Measurements from ENCODE around the gene PDLIM7.
"Not testable (repeated sequence)": the region's sequence is repeated elsewhere in the genome, so short reads cannot be mapped to it uniquely, and the experiment has no call there.

The PDLIM7 gene, protein sequence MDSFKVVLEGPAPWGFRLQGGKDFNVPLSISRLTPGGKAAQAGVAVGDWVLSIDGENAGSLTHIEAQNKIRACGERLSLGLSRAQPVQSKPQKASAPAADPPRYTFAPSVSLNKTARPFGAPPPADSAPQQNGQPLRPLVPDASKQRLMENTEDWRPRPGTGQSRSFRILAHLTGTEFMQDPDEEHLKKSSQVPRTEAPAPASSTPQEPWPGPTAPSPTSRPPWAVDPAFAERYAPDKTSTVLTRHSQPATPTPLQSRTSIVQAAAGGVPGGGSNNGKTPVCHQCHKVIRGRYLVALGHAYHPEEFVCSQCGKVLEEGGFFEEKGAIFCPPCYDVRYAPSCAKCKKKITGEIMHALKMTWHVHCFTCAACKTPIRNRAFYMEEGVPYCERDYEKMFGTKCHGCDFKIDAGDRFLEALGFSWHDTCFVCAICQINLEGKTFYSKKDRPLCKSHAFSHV

DNA sequence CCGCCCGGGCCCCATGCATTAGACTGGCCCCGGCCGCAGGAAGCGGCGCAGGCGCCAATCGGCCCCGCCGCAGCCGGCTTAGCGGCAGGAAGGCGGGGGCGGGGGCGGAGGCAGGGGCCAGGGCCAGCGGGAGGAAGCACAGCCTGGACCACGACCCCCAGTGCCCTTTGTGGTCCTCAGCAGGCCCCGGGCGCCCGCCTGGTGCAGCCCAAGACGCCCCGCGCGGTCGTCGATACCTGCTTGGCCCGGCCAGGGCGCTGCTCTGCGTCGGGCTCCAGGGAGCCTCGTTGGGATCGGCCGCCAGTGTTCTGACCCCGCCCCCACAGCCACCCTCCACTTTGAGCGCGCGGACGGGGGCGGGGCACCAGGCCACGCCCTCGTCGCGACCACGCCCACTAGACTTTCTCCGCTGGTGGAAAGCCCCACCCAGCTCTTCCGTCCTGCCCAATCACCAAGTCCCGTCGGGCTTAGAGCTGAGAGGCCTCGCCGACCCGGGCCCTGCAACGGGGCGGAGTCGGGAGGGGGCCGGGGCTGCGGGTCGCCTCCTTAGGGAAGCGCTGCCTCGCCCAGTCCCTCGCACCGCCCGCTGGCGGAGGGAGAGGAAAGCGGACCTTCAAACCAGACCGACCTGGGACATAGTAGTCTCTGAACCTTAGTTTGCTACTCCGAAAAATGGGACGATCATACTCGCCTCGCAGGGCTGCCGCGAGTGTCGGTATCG is at the start of gene PDLIM7:
Gene PDLIM7, minus strand, starts transcription at position 313 of the 721 bp plus-strand sequence. CDS start 1,092 bp downstream, outside the sequence.
- DNase-seq (ENCODE audit: low read depth) = peak; percentile 91

DNA sequence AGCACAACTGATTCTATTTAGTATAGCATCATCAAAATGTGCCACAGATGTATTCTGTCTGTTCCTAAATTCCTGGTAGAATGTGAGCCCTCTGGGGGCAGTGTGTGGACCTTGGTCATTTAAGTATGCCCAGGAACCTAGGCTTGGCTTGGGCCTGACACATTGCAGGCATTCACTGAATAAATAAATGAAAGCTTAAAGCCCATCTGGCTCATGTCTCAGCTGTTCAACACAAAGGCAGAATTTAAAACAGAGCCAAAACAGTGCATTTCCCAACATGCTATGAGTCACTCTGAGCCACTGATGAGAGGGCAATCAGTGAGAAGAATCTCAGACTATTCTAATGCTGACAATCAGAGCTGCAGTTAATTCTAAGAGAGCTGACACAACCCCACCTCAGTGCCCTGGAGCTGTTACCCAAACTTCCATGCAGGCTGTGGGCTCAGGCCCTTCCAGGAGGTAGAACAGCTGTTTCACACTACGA is 48.9 kb upstream of the PDLIM7 start:
- DNase-seq (ENCODE audit: low read depth) = peak; percentile 93

DNA sequence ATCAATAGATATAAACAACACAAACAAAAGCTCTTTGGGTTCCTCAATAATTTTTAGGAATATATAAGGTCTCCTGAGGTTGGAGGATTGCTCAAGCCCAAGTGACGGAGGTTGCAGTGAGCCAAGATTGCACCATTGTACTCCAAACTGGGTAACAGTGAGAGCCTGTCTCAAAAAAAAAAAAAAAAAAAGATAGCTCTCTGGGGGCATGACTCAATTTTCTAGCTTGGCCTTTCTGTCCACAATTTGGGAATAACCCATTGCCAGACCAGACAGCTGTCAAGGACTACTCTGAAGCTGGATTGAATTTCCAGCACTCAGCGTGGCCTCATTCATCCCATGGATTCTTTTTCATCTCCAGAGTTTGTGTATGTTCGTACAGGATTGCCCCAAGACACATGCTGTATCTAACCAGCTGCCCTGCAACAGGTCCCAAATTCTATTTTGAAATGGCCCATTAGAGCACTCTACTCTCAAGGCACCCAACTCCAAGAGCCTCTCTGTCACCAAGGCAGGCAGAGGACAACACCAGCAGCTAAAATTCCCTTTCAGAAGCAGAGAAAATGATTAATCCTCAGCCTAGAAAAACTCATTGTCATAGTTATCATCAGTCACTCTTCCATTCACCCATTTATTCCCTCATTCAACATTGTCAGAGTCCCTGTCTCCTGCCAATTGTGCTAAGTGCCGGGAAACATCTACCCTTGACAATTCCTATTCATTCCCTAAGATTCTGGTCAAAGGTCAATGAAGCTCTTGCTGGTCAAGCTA is 48.3 kb upstream of the PDLIM7 start:
- peak; percentile 64 for DNase-seq (ENCODE audit: low read depth)

DNA sequence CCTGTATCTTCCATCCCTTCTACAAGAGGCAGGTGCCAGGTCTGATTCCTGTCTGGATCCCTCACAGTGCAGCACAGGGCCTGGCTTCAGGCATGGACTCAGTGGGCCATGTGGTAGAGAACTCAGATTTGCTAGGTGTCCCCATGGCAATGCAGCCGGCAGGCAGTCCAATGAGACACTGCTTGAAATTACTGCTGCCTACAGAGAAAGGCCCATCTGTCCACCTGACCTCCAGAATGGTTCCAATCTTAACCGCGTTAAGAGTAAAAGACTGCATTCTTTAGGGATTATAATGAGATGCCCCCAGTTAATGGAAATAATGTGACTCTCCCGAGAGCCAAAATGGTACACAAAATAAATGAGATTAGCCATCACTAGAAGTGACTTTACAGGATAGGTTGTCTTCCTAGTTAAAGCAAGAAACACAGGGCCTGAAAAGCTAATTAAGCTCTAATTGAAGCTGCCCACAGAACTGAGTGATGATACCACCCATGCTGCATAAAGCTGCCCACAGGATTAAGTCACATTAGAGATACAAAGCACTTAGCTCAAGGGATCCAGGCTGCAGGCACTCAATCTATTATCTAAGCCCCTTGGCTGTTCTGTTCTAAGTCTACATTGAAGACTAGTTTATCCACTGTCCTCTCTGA is 45.5 kb upstream of the PDLIM7 start:
- no peak for DNase-seq (ENCODE audit: low read depth)

DNA sequence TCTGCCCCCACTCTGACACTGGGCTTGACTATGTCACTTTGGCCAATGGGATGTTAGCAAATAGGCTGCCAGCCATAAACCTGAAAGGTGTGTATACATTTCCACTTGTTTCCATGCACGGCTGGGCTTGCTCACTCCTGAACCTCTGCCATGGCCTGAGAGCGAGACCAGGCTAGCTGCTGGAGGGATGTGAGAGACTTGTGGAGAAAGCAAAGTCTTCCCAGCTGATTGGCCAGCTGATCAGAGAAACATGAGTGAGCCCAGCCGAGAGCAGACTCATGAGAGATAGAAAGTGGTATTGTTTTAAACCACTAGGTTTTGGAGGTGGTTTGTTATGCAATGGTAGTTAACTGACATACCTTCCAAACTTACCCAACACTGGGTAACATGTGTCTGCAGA is 43.0 kb upstream of the PDLIM7 start:
- DNase-seq (ENCODE audit: low read depth) = no peak

DNA sequence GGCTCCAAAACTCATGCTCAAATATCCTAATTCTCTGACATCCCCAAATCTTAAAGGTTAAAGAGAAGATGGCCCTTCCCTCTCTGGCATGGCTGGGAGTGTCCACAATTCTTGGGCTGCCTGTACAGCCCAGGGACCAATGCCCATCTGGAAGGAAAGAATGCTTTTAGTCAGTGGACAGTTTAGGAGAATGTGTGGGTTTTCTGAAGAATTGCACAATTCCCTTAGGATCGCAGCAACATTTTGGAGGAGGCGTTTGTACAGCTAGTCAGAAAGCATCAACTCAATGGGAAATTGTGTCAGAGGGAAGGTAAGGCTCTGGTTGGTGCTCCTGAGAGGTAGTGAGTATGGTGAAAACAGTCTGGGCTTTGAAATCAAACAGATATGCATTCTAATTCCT is 42.0 kb upstream of the PDLIM7 start:
- DNase-seq (ENCODE audit: low read depth) = no peak

DNA sequence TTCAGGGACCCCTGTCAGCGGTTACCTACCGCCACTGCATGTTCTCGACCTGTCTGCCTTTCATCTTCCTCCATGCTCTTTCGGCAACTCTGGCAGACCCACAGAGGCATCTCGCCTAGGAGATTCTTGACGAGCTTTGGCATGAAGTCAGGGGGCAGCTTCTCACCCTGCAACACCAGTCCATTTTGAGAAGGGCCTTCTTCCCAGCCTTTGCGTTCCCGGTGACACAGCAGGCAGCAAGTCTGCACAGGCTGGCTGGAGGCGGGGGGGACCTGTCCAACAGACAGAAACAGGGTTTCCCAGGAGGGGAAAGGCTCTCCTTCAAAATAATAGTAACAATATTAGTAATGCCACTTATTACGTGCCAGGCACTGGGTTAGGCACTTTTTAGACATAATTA is 41.5 kb upstream of the PDLIM7 start:
- DNase-seq (ENCODE audit: low read depth) = no peak

DNA sequence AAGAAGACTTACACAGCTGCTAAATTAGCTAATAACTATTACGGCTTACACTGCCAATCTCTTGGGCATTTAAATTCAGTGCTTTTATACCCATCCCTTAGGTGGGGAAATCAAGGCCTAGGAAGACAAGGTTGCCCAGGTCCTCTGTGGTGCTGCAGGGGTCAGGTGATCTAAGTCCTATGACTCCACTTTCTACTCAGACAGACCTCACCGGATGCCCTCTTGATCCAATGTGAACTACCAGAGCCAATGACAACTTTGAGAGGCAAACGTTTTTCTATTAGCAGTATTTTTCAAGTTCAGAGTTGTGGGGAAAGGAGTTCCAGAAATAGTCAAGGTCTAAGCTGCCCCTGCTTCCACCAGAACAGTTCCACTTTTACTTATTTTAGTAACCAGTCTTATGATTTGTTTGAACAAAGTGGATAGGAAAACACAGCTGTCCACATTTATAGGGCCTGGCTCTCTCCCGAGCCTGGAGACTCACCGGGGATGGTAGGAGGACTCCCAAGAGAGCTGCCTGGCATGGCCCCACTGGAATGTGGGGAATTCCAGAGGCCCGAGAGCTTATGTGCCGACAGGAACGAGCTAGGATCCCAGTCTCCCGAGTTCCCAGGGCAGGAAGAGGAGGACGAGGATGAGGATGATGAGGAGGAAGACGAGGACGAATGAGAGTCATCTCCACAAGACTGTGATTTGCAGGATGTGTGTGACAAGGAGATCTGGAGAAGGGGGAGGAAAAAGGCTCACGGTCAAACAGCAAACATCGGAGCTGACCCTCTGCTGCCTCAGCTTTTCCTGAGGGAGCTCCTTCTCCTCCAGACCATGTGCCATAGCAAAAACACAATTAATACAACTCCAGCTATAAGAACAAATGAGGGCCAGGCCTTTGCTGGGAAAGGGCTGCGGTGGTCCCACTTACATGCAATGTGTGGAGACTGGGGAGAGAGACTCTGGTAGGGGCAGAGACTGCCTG is 40.3 kb upstream of the PDLIM7 start:
- no peak for DNase-seq (ENCODE audit: low read depth)

DNA sequence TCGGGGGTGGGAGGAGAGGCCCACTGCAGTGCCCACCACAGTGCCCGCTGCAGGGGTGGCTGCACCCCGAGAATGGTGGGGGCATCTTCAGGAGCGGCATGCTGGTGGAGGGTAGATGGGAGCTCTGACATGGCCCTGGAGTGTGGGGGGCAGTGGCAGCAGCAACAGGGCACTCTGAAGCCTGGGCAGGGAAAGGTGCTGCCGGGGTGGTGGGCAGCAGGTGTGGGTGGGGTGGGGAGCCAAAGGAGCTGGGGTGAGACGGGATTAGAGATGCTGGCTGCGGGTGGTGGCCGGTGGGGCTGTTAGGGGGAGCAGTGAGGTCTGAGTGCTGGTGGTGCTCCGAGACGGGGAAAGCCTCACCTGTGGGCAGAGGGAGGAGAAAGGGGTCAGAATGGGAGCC is 39.0 kb upstream of the PDLIM7 start:
- no peak for DNase-seq (ENCODE audit: low read depth)

DNA sequence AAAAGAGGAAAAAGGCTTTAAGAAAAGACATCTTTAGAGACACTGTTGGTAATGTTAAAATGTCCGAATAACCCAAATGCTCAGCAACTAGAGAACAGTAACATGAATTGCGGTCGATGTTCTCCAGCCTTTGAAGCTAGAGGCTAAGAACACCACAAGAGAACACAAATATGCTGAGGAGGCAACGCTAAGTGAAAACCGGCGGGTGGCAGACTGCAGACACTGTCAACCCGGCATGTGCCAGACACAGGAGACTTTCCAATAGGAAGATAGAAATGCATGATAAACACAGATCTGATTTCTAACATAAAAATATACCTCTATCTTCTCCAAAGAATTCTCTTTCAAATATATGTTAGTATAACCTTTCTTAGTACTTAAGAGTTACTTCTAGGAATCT is 37.7 kb upstream of the PDLIM7 start:
- no peak for DNase-seq (ENCODE audit: low read depth)

DNA sequence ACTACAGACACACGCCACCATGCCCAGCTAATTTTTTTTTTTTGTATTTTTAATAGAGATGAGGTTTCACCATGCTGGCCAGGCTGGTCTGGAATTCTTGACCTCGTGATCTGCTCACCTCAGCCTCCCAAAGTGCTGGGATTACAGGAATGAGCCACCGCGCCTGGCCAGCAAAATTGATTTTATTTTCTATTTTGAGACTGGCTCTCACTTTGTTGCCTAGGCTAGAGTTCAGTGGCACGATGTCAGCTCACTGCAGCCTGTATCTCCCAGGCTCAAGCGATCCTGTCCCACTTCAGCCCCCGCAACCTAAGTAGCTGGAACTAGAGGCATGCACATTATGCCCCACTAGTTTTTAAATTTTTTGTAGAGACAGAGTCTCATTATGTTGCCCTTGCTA is 37.0 kb upstream of the PDLIM7 start:
- not testable (repeated sequence) for DNase-seq (ENCODE audit: low read depth)

DNA sequence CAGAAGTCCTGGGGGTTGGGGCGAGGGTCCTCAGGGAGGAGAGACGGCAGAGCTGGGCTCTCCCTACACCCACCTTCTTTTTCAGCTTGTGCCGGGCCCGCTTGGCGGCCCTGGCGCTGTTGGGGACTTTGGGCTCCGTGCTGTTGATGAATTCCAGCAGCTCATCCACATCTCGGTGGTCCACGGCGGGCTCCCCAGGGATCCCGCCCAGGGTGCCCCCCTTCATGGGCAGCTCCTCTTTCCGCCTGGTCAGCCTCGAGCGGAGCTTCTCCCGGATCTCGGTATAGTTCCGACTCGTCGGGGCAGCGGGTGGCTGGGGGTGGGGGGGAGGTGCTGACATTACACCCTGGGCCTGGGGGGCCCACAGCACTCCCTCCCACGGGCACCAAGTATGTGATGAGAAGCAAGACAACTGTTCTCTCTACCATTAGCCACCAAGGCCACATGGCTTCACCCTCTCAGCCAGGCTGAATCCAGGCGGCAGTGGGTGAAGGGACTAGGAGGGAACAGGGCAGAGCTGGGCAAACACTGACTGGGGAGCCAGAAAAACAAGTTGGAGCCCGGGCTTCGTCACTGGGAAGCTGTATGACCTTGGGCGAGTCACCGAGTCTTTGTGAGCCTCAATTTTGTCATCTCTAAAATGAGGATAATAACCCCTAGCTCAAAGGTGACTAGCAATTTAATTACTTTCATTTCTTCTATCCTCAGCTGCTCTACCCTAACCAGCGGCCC is 34.0 kb upstream of the PDLIM7 start:
- DNase-seq (ENCODE audit: low read depth) = no peak

DNA sequence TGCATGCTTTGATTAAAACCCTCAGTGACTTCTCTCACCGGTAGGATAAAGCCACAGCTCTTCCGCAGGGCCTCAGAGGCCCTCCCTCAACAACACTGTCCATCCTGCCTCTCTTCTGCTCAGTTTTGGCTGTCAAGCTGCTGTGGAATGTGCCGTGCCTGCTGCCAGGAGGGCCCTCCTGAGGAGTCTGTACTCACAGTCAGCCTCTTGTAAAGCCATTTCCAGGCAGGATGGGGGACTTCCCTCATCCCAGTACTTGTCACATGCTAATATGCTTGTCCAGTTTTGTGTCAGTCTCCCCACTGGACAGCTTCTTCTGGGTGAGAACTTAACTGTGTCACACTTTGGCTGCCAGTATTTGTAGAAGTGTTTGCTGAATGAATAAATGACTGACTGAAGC is 33.2 kb upstream of the PDLIM7 start:
- DNase-seq (ENCODE audit: low read depth) = no peak

DNA sequence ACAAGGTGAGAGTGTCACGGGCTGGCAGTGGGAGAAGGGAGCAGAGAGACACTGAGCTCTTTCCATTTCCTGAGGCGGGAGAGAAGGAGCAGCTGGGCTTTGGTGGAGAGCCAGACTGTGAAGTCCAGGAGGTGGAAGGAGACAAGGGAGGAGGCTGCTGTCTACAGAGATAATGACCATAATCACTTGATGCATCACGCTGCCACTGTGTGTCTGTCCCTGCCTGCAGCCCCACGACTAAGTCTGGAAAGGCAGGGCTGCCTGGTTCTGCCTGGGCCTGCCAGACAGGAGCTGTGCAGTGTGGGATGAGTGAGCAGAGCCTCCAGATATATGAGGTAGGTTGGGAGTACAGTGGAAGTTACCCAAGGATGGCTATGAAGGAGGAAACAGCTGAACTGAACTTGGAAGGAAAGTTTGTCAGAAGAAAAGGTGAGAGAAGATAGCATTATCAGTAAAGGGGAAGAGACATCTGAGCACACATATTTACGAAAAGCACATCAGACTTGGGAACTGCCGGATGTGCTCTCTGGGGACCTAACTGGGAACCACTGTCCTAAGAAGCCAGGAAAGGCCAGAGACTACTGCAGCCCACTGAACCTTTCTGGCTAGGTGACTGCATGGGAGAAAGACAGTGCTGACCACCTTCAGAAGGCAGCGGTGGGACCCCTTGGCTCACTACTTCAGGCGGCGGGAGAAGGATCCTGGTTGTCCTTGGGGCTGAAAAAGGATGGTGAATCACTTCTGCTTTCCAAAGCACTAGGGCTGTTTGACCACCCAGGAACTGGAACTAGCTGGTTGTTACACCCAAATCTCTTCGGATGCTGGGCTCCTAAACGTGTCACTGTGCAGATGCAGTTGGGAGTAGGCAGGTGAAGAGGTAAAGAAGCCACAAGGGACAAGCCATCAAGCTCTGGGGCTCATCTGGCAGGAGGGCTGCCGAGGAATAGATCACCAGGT is 32.1 kb upstream of the PDLIM7 start:
- no peak for DNase-seq (ENCODE audit: low read depth)

DNA sequence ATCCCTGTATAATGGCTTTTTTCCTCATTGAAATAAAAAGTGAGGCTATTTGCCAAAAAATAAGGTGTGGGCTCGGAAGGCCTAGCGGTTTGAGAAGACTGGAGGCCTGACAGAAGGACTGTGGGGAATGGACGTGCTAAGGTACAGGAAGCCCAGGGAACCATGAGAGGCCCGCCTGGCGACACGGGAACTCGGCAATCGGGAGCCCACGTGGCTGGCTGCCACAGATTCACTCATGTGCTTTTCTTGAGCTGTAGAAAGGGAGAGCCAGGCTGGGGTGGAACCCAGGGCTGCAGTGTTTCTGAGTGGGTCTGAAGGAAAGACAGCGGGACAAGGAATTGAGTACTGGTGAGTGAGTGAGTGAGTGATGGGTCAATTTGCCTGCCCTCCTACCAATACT is 31.2 kb upstream of the PDLIM7 start:
- DNase-seq (ENCODE audit: low read depth) = no peak

DNA sequence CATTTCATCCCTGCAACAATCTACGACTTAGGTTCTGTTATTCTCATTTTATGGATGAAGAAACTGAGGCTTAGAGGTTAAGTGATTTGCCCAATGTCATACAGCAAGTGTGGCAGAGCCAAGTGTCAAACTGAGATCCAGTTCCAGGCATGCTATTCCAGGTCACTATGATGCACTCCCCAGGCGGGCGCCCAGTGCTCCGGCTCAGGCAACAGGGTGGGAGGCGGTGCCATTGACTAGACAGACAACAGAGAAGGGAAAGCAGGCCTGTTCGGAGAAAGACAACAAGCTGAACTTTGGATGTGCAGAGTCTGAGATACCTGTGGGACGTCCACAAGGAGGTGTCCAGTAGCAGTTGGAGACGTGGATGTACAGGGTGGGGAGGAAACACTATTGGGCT is 30.2 kb upstream of the PDLIM7 start:
- DNase-seq (ENCODE audit: low read depth) = no peak

DNA sequence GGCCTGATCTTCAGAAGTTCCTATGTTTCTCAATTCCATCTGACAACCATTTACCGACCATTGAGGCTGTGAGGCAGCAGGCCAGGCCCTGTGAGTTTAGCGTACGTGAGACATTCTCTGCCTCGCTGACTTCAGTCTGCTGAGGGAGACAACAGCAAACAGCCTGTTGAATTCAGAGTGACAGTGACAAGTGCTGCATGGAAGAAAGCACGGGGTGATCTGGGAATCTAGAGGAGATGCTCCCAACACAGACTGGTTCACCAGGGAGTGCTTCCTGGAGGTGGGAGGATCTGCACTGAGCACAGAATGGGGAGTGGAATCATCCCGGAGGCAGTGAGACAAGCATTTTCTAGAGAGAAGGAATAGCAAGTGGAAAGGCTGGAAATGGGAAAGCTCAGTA is 29.4 kb upstream of the PDLIM7 start:
- no peak for DNase-seq (ENCODE audit: low read depth)

DNA sequence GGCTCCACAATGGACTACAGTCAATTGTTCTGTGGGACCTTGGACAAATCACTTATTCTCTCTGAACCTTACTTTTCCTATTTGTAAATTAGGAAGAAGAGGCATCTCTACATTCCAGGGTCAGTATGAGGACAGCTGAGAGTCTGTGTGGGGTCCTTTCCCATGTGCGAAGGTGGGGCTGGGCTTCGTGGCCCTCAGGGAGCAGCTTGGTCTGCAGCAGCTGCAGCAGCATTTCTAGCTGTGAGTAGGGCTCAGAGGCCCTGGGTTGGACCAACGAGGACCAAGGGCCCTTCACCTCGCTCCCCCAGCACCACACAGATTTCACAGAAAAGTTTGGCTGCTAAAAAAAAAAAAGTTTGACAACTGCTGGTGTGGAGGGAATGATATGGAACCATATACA is 28.8 kb upstream of the PDLIM7 start:
- no peak for DNase-seq (ENCODE audit: low read depth)
